ENCODE measurements around the gene ADAM12. TPM values are rescaled to one million over a fixed set of nuclear protein-coding genes. Genes with fewer than 3 reads are reported as not detected.

Gene ADAM12
- total and polyA plus RNA-seq, 2 donors from 2014 or later: 0.26 to 3.3 TPM

DNA sequence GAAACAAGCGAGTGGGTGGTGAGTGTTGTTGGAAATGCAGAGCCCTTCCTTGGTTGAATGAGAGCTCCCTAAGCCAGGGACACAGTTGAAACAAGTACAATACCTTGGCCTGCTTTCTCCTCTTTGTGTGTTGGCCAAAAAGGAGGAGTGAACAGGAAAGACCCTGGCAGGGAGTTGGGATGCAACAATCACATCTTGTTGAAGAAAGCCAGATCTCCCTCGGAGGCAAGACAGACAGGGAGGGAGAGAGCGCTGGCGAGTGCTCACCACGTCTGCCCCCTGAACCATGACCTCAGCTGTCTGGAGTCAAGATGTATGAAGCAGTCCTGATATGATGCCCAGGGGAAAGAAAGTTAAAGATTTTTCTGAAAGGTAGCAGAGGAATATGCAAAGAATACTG lies 66.8 kb downstream of the ADAM12 start:
- DNase-seq: no peak
- Histone ChIP-seq H3K36me3 (ENCODE audit: control insufficient read depth in 2 of 3, insufficient read depth in 3 of 3, low read length in 3 of 3) (no peaks in the 10 kb centered on the region), H3K9me3 (ENCODE audit: control insufficient read depth in 2 of 3, insufficient read depth in 1 of 3, low read length in 3 of 3) (no peaks in the 10 kb centered on the region), H3K9ac (ENCODE audit: low read length in 3 of 3) (no peak overlapping the region), H3K27me3 (ENCODE audit: control insufficient read depth, insufficient read depth, low read length) (no peaks in the 10 kb centered on the region), H3K4me1 (ENCODE audit: control insufficient read depth in 2 of 3, insufficient read depth in 2 of 3, low read depth in 1 of 3, low read length in 3 of 3) (no peaks in the 10 kb centered on the region), H3K27ac (ENCODE audit: low read depth in 2 of 2, low read length in 2 of 2) (no peak overlapping the region), H3K4me3 (ENCODE audit: low read length in 3 of 3) (no peak overlapping the region)
- intact Hi-C loops (cut with DNase I): no loop called here
- TF ChIP-seq, protein P1, sequence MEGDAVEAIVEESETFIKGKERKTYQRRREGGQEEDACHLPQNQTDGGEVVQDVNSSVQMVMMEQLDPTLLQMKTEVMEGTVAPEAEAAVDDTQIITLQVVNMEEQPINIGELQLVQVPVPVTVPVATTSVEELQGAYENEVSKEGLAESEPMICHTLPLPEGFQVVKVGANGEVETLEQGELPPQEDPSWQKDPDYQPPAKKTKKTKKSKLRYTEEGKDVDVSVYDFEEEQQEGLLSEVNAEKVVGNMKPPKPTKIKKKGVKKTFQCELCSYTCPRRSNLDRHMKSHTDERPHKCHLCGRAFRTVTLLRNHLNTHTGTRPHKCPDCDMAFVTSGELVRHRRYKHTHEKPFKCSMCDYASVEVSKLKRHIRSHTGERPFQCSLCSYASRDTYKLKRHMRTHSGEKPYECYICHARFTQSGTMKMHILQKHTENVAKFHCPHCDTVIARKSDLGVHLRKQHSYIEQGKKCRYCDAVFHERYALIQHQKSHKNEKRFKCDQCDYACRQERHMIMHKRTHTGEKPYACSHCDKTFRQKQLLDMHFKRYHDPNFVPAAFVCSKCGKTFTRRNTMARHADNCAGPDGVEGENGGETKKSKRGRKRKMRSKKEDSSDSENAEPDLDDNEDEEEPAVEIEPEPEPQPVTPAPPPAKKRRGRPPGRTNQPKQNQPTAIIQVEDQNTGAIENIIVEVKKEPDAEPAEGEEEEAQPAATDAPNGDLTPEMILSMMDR (IDR thresholded peaks at IDR 0.05; ENCODE audit: borderline replicate concordance, extremely low read depth, insufficient read depth): no peak
- no peak for FAIRE-seq

DNA sequence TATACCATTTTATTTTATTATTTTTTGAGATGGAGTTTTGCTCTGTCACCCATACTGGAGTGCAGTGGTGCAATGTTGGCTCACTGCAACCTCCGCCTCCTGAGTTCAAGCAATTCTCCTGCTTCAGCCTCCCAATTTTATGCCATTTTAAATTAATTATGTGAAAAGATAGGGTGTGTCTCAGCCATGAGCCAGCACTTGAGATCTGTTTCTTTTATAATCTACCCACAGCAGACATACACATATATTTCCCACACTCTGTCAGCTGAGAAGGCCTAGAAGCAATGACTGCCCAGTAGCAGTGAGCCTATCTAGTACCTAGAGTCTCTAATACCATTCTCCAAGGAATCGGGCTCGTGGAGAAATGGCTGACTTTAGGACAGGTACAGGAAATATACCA lies 70.5 kb downstream of the ADAM12 start:
- Histone ChIP-seq H3K36me3 (ENCODE audit: control insufficient read depth in 2 of 3, insufficient read depth in 3 of 3, low read length in 3 of 3) (no peaks in the 10 kb centered on the region), H3K9ac (ENCODE audit: low read length in 3 of 3) (no peak overlapping the region), H3K27me3 (ENCODE audit: control insufficient read depth, insufficient read depth, low read length) (no peaks in the 10 kb centered on the region), H3K27ac (ENCODE audit: low read depth in 2 of 2, low read length in 2 of 2) (no peak overlapping the region), H3K4me3 (ENCODE audit: low read length in 3 of 3) (no peak overlapping the region), H3K9me3 (ENCODE audit: control insufficient read depth in 2 of 3, insufficient read depth in 1 of 3, low read length in 3 of 3) (no peaks in the 10 kb centered on the region), H3K4me1 (ENCODE audit: control insufficient read depth in 2 of 3, insufficient read depth in 2 of 3, low read depth in 1 of 3, low read length in 3 of 3) (no peaks in the 10 kb centered on the region)
- TF ChIP-seq, protein P1 (IDR thresholded peaks at IDR 0.05; ENCODE audit: borderline replicate concordance, extremely low read depth, insufficient read depth): no peak
- intact Hi-C loops (cut with DNase I): no loop called here
- DNase-seq (no peak), FAIRE-seq (no peak)

DNA sequence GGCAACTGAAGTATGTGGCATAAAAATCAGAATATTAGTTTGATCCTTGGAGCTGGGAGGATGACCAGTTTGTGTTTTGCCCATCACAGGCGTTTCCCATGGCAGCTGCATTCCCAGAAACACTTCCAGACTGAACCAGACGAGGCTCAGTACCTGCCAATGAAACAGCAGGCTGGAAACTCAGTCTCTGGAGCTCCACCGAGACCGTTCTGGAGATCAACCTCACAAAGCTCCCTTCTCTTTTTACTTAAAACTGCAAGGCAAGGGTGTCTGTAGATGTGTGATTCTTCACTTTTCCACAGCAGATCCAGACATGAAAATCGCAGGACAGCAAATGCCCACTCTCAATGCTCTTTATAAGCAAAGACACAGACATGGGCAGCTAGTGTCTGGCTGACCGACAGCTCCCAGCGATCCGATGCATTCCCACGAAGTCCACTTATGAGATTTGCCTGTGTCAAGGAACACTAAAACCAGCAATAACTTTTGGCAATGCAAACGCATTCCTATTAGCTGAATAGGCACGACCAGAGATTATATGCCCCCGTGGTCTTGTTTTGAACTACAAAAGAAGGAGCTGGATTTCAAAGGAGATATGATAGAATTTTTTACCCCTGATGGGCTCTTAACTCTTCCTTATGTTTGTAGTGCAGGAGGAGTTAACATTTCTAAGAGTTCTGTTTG lies 72.6 kb downstream of the ADAM12 start:
- H3K9ac ChIP-seq (ENCODE audit: low read length in 3 of 3): no peak overlapping the region
- intact Hi-C loops (cut with DNase I): no loop called here
- DNase-seq: no peak
- H3K4me1 ChIP-seq (ENCODE audit: control insufficient read depth in 2 of 3, insufficient read depth in 2 of 3, low read depth in 1 of 3, low read length in 3 of 3): no peaks in the 10 kb centered on the region
- H3K27ac ChIP-seq (ENCODE audit: low read depth in 2 of 2, low read length in 2 of 2): no peak overlapping the region
- TF ChIP-seq, protein P1 (IDR thresholded peaks at IDR 0.05; ENCODE audit: borderline replicate concordance, extremely low read depth, insufficient read depth): no peak
- H3K4me3 ChIP-seq (ENCODE audit: low read length in 3 of 3): no peak overlapping the region
- no peak for FAIRE-seq
- H3K36me3 ChIP-seq (ENCODE audit: control insufficient read depth in 2 of 3, insufficient read depth in 3 of 3, low read length in 3 of 3): no peaks in the 10 kb centered on the region
- no peaks in the 10 kb centered on the region for H3K9me3 ChIP-seq (ENCODE audit: control insufficient read depth in 2 of 3, insufficient read depth in 1 of 3, low read length in 3 of 3)
- H3K27me3 ChIP-seq (ENCODE audit: control insufficient read depth, insufficient read depth, low read length): no peaks in the 10 kb centered on the region
